ENCODE data around the gene SRD5A2. TPM values are rescaled to one million over a fixed set of nuclear protein-coding genes. Genes with fewer than 3 reads are reported as not detected.

The SRD5A2 gene
- total and polyA plus RNA-seq, 4 donors = 2.3 to 23.3 (median 2.9) TPM; not detected in 1

DNA sequence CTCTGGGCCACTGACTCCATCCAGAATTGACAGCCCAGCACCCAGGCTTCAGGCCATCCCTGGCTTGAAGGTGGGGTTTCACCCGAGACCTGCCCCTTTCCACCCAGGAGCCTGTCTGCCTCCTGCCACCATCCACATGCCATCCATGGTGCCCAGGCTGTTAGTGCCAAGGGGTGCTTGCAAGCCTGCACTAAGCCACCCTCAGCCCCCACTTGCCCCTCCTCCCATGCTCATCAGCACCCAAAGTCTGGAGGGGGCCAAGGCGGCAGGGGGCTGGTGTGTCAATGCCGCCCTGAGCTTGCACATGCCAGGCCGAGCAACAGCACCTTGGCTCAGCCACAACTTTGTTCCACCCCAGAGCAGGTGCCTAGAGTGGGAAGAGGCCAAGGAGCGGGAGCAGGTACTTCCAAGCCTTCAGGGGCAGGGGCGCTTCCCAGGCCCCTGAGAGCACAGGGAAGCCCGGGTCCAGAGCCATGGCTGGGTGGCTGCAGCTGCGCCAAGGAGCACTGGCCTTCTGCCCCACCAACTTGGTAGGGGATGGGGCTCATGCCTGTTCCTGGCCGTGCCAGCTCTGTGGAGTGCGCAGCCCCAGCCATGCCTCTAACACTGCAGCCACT is 12.0 kb downstream of the SRD5A2 start (continued):
- TF ChIP-seq, protein P1, sequence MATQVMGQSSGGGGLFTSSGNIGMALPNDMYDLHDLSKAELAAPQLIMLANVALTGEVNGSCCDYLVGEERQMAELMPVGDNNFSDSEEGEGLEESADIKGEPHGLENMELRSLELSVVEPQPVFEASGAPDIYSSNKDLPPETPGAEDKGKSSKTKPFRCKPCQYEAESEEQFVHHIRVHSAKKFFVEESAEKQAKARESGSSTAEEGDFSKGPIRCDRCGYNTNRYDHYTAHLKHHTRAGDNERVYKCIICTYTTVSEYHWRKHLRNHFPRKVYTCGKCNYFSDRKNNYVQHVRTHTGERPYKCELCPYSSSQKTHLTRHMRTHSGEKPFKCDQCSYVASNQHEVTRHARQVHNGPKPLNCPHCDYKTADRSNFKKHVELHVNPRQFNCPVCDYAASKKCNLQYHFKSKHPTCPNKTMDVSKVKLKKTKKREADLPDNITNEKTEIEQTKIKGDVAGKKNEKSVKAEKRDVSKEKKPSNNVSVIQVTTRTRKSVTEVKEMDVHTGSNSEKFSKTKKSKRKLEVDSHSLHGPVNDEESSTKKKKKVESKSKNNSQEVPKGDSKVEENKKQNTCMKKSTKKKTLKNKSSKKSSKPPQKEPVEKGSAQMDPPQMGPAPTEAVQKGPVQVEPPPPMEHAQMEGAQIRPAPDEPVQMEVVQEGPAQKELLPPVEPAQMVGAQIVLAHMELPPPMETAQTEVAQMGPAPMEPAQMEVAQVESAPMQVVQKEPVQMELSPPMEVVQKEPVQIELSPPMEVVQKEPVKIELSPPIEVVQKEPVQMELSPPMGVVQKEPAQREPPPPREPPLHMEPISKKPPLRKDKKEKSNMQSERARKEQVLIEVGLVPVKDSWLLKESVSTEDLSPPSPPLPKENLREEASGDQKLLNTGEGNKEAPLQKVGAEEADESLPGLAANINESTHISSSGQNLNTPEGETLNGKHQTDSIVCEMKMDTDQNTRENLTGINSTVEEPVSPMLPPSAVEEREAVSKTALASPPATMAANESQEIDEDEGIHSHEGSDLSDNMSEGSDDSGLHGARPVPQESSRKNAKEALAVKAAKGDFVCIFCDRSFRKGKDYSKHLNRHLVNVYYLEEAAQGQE (IDR thresholded peaks at IDR 0.05) = no peak
- no peak for TF ChIP-seq RAD21 (IDR thresholded peaks at IDR 0.05)

DNA sequence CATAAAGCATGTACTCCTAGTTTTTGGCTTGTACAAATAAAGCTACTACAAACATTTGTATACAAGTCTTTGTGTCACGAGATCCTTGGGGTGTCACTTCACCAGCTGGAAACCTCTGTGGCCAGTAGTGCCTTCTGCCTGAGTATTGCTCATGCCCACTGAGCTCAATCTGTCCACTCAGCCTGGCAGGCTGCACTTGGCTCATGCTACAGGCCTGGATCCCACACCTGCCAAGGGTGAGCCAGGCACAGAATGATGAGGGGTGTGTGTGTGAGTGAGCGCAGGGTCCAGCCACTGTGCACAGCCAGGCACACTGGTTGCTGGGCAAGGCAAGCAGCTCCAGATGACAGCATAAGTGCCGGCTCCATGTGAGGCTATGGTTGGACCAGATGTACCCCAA is 13.1 kb downstream of the SRD5A2 start:
- H3K27me3 ChIP-seq (ENCODE audit: control insufficient read depth in 4 of 4, insufficient read depth in 4 of 4, low read length in 3 of 4) = no peaks in the 10 kb centered on the region
- no peaks in the 10 kb centered on the region for H3K9me3 ChIP-seq (ENCODE audit: control insufficient read depth in 4 of 4, low read length in 3 of 4)
- 50% methylated on average over 3 of the region's 3 CpGs for WGBS
- no peaks in the 10 kb centered on the region for H3K36me3 ChIP-seq (ENCODE audit: control insufficient read depth in 4 of 4, insufficient read depth in 3 of 4, low read depth in 1 of 4, low read length in 3 of 4)
- no peak overlapping the region for H3K9ac ChIP-seq (ENCODE audit: low read depth in 1 of 2, low read length in 2 of 2)
- H3K4me3 ChIP-seq (ENCODE audit: low read depth in 1 of 3, low read length in 3 of 3) = no peak overlapping the region
- H3K27ac ChIP-seq (ENCODE audit: low read depth in 1 of 2, low read length in 2 of 2) = peak overlapping the region; percentile 6 to 46
- peaks cover 0 to 40% (median 8%) of the 10 kb centered on the region in 4 donors for H3K4me1 ChIP-seq (ENCODE audit: control insufficient read depth in 4 of 4, insufficient read depth in 4 of 4, low read length in 3 of 4)
- TF ChIP-seq EGR1 (IDR thresholded peaks at IDR 0.05; ENCODE audit: low read depth in 2 of 2) (no peak), TAF1 (conservative IDR thresholded peaks at IDR 0.05) (no peak), RXRA (IDR thresholded peaks at IDR 0.05) (no peak), SP1 (IDR thresholded peaks at IDR 0.05) (no peak), FOXA2 (IDR thresholded peaks at IDR 0.05) (no peak), NR2F2 (IDR thresholded peaks at IDR 0.05) (no peak), FOXA1 (IDR thresholded peaks at IDR 0.05) (no peak), GABPA (IDR thresholded peaks at IDR 0.05 in 1 of 2, conservative IDR thresholded peaks at IDR 0.05 in 1 of 2) (no peak)
- TF ChIP-seq, protein P2, sequence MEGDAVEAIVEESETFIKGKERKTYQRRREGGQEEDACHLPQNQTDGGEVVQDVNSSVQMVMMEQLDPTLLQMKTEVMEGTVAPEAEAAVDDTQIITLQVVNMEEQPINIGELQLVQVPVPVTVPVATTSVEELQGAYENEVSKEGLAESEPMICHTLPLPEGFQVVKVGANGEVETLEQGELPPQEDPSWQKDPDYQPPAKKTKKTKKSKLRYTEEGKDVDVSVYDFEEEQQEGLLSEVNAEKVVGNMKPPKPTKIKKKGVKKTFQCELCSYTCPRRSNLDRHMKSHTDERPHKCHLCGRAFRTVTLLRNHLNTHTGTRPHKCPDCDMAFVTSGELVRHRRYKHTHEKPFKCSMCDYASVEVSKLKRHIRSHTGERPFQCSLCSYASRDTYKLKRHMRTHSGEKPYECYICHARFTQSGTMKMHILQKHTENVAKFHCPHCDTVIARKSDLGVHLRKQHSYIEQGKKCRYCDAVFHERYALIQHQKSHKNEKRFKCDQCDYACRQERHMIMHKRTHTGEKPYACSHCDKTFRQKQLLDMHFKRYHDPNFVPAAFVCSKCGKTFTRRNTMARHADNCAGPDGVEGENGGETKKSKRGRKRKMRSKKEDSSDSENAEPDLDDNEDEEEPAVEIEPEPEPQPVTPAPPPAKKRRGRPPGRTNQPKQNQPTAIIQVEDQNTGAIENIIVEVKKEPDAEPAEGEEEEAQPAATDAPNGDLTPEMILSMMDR (IDR thresholded peaks at IDR 0.05; ENCODE audit: low read depth, low read length, missing input control) = no peak
- TF ChIP-seq, protein P3, sequence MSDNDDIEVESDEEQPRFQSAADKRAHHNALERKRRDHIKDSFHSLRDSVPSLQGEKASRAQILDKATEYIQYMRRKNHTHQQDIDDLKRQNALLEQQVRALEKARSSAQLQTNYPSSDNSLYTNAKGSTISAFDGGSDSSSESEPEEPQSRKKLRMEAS (IDR thresholded peaks at IDR 0.05) = no peak
- TF ChIP-seq, protein P1 (IDR thresholded peaks at IDR 0.05) = no peak
- TF ChIP-seq, protein P4, sequence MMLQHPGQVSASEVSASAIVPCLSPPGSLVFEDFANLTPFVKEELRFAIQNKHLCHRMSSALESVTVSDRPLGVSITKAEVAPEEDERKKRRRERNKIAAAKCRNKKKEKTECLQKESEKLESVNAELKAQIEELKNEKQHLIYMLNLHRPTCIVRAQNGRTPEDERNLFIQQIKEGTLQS (IDR thresholded peaks at IDR 0.05) = no peak
- TF ChIP-seq, protein P5, sequence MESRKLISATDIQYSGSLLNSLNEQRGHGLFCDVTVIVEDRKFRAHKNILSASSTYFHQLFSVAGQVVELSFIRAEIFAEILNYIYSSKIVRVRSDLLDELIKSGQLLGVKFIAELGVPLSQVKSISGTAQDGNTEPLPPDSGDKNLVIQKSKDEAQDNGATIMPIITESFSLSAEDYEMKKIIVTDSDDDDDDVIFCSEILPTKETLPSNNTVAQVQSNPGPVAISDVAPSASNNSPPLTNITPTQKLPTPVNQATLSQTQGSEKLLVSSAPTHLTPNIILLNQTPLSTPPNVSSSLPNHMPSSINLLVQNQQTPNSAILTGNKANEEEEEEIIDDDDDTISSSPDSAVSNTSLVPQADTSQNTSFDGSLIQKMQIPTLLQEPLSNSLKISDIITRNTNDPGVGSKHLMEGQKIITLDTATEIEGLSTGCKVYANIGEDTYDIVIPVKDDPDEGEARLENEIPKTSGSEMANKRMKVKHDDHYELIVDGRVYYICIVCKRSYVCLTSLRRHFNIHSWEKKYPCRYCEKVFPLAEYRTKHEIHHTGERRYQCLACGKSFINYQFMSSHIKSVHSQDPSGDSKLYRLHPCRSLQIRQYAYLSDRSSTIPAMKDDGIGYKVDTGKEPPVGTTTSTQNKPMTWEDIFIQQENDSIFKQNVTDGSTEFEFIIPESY (IDR thresholded peaks at IDR 0.05) = no peak
- DNase-seq (ENCODE audit: low spot score) = no peak
